Pancreas (tissue), 10 donors: ENCODE measurements around the gene CFAP119. TPM values are rescaled to one million over a fixed set of nuclear protein-coding genes. Genes with fewer than 3 reads are reported as not detected.
"Not testable (repeated sequence)": the region's sequence is repeated elsewhere in the genome, so short reads cannot be mapped to it uniquely, and the experiment has no call there.

ENCODE experiments used
- ATAC-seq, 4 donors: fragments of 200-7000 bp; cut with Tn5 transposase; one replicate each; pipeline versions ENCODE4 v1.8.0 to v1.9.1; 2020; ENCODE audit warnings: mild to moderate bottlenecking in 4 of 4, moderate library complexity in 4 of 4
- DNase-seq, 6 donors: peaks; one replicate each; pipeline ENCODE4 v3.0.0-alpha.2; 2020
- FAIRE-seq: peaks from 2 replicates; lab custom pipeline; 2012; peaks lifted over from hg19 to GRCh38; lab: Jason Lieb, UNC
- H3K27ac ChIP-seq, 4 donors: fragments of 200-600 bp; sonication (generic); 1 replicate in 3 of 4; 2 replicates in 1 of 4; pipeline versions ENCODE4 v1.5.0 to v1.8.0; 2020
- H3K27me3 ChIP-seq, 4 donors: fragments of 200-600 bp; one replicate each; pipeline ENCODE4 v1.8.0; 2021
- H3K36me3 ChIP-seq, 3 donors: fragments of 200-600 bp; sonication (generic) in 1 of 3; one replicate each; pipeline versions ENCODE4 v1.5.0 to v1.8.0; 2020 to 2021
- H3K4me1 ChIP-seq, 3 donors: fragments of 200-600 bp; one replicate each; pipeline ENCODE4 v1.8.0; 2021
- H3K4me3 ChIP-seq, 4 donors: fragments of 200-600 bp; sonication (generic) in 2 of 4; one replicate each; pipeline versions ENCODE4 v1.5.0 to v1.8.0; 2020 to 2021
- H3K9me3 ChIP-seq, 4 donors: fragments of 200-600 bp; one replicate each; pipeline ENCODE4 v1.8.0; 2021
- CTCF ChIP-seq, 4 donors: fragments of 200-600 bp; sonication (generic) in 3 of 4; IDR thresholded peaks; one replicate each; pipeline versions ENCODE4 v1.5.0 to v1.8.0; 2021; ENCODE audit warnings: antibody characterized with exemption in 4 of 4
- WGBS, 2 donors: extraction: QIAGEN DNeasy Blood & Tissue Kit; methylation state at CpG; one replicate each; pipeline ENCODE4 v1.1.7; 2013; 5-methylcytosine and 5-hydroxymethylcytosine counted together
- intact Hi-C, 3 donors: fragments of 100-400 bp; cut with DNase I; formaldehyde crosslinking; loops; one replicate each; pipeline versions ENCODE4 v1.11.1 to v1.14.2; 2022
- polyA plus RNA-seq, 2 donors: library from polyadenylated mRNA; stranded (reverse); fragments of 200-250 nt; gene quantifications; one replicate each; pipeline ENCODE4 v1.2.3, GENCODE V29; 2013
- total RNA-seq, 6 donors: library from RNA; stranded (reverse); fragmentation: NEBNext Ultra II Directional in 4 of 6; extraction: Animal tissue kit (Norgen Biotek cat#: 25700) in 4 of 6; gene quantifications; one replicate each; pipeline versions ENCODE4 v1.2.1 to v1.2.4, GENCODE V29; 2021 to 2023
- donor health status: healthy with polysubstance abuse.
- donor health status: DM: no; HTN: no; CAD: no; lungs with moderate emphysema.
- donor health status: DM: no; HTN: no; CAD: no.
- donor health status: control.
- donor health status: control.
- donor health status: Bipolar disorder and iron deficiency.
- donor health status: DM: yes; HTN: yes; CAD: no.
- donor health status: DM: no; HTN: no; CAD: no.
- donor health status: DM: no; HTN: no; CAD: no.
- donor health status: DM: yes; HTN: yes; CAD: no.

The CFAP119 gene
- total RNA-seq (1 to 10 TPM; 1.7 to 5.7 (median 3.0) TPM), polyA plus RNA-seq (10 to 100 TPM; 21.4 to 32.1 TPM)

GRCh38 chr16:30761928-30762902, at the start of gene CFAP119, which contains the start of gene RNF40:
Gene CFAP119 (minus strand): TSS chr16:30762062. CDS start chr16:30761748, 314 bp downstream.
Gene RNF40 (plus strand): TSS chr16:30762322. CDS start chr16:30762546, 224 bp downstream.
- Histone ChIP-seq H3K36me3 (peaks cover 17 to 33% (median 27%) of the 10 kb centered on the region in 3 donors), H3K9me3 (no peaks in the 10 kb centered on the region), H3K4me3 (peak within 1 kb of the TSS; percentile 67 to 91 (median 84)), H3K27ac (peak within 1 kb of the TSS; percentile 75 to 84 (median 78)), H3K4me1 (peaks cover 7 to 18% (median 13%) of the 10 kb centered on the region in 3 donors), H3K27me3 (no peaks in the 10 kb centered on the region)
- ATAC-seq (peak; percentile 92 to 98 (median 96)), FAIRE-seq (peak; percentile 81), DNase-seq (peak; percentile 96 to 99 (median 97))
- intact Hi-C loops: loop anchor here in 1 of 3 donors (10.0 kb wide), 1 partner anchor 113 kb away; no protein-coding TSS in a partner anchor
- no peak for TF ChIP-seq CTCF (IDR thresholded peaks at IDR 0.05)
- 0% methylated on average over 58 to 60 of the region's 60 CpGs for WGBS, 2 donors

GRCh38 chr16:30809675-30810074, 47.8 kb upstream of the CFAP119 start:
- H3K4me3 ChIP-seq, H3K9me3 ChIP-seq, DNase-seq, H3K36me3 ChIP-seq, H3K27ac ChIP-seq, ATAC-seq, FAIRE-seq, H3K27me3 ChIP-seq, intact Hi-C loops: not testable (repeated sequence)
- WGBS, 2 donors: 60 to 79% methylated on average over 5 of the region's 5 CpGs
- H3K4me1 ChIP-seq: peaks cover 6 to 14% (median 11%) of the 10 kb centered on the region in 3 donors

- H3K4me3 ChIP-seq, H3K27ac ChIP-seq, H3K9me3 ChIP-seq, FAIRE-seq, DNase-seq, H3K27me3 ChIP-seq, intact Hi-C loops, ATAC-seq, H3K36me3 ChIP-seq: not testable (repeated sequence)
- WGBS, 2 donors: 42% methylated on average over 5 of the region's 5 CpGs
- peaks cover 6 to 13% (median 11%) of the 10 kb centered on the region in 3 donors for H3K4me1 ChIP-seq
These were observed 47.1 kb upstream of the CFAP119 start for GRCh38 chr16:30808890-30809426.

- intact Hi-C loops: no loop called here
- Histone ChIP-seq H3K36me3 (no peaks in the 10 kb centered on the region), H3K9me3 (no peaks in the 10 kb centered on the region), H3K27ac (no peak overlapping the region), H3K27me3 (no peaks in the 10 kb centered on the region), H3K4me1 (peaks cover 6 to 9% (median 8%) of the 10 kb centered on the region in 3 donors), H3K4me3 (no peak overlapping the region)
- DNase-seq (no peak), FAIRE-seq (no peak), ATAC-seq (no peak)
- TF ChIP-seq CTCF (IDR thresholded peaks at IDR 0.05): no peak
- 90 to 98% methylated on average over 5 of the region's 5 CpGs for WGBS, 2 donors
These were observed 46.3 kb upstream of the CFAP119 start for GRCh38 chr16:30808146-30808545.

- Histone ChIP-seq H3K4me3 (peak overlapping the region; percentile 66 to 92 (median 80)), H3K27me3 (no peaks in the 10 kb centered on the region), H3K27ac (peak overlapping the region; percentile 76 to 87 (median 80)), H3K36me3 (no peaks in the 10 kb centered on the region), H3K4me1 (peaks cover 6 to 9% (median 8%) of the 10 kb centered on the region in 3 donors), H3K9me3 (no peaks in the 10 kb centered on the region)
- ATAC-seq (peak; percentile 97 to 99 (median 99)), FAIRE-seq (no peak), DNase-seq (peak; percentile 83 to 97 (median 88))
- WGBS, 2 donors: 1 to 2% methylated on average over 54 to 62 of the region's 62 CpGs
- intact Hi-C loops: no loop called here
- TF ChIP-seq CTCF (IDR thresholded peaks at IDR 0.05): no peak
These were observed 43.7 kb upstream of the CFAP119 start for GRCh38 chr16:30805370-30806169.
